Hepatocyte (in vitro differentiated cells): ENCODE results near the gene PDXP.
A peak's percentile ranks its signal among the peaks of the same experiment; 100 is the strongest.

Experiments
- CTCF ChIP-seq: fragments of 200-600 bp; sonication (generic); IDR thresholded peaks from 2 replicates; pipeline ENCODE4 v1.5.1; 2016; ENCODE audit warnings: antibody characterized with exemption, mild to moderate bottlenecking; ENCODE audit not compliant: poor library complexity
- EZH2 ChIP-seq: fragments of 200-600 bp; sonication (generic); IDR thresholded peaks from 2 replicates; pipeline ENCODE4 v1.6.1; 2016; ENCODE audit warnings: antibody characterized with exemption, mild to moderate bottlenecking, borderline replicate concordance
- EZH2phosphoT487 ChIP-seq: fragments of 200-600 bp; sonication (generic); IDR thresholded peaks from one replicate; pipeline ENCODE4 v1.6.1; 2018; ENCODE audit warnings: antibody characterized with exemption, mild to moderate bottlenecking, low read depth, moderate library complexity; ENCODE audit not compliant: unreplicated experiment, severe bottlenecking

- TF ChIP-seq EZH2phosphoT487 (no peak), CTCF (peak; percentile 26), EZH2 (no peak)
These were observed 24.7 kb upstream of the PDXP start for GRCh38 chr22:37633625-37634416.
